Midbrain (tissue), 1 donor: ENCODE data around the gene PTGES3.
"Not testable (repeated sequence)": the region's sequence is repeated elsewhere in the genome, so short reads cannot be mapped to it uniquely, and the experiment has no call there.

Experiments used
- DNase-seq: peaks from one replicate; lab custom pipeline; 2025; lab: John Stamatoyannopoulos, UW

Gene PTGES3, protein sequence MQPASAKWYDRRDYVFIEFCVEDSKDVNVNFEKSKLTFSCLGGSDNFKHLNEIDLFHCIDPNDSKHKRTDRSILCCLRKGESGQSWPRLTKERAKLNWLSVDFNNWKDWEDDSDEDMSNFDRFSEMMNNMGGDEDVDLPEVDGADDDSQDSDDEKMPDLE

DNA sequence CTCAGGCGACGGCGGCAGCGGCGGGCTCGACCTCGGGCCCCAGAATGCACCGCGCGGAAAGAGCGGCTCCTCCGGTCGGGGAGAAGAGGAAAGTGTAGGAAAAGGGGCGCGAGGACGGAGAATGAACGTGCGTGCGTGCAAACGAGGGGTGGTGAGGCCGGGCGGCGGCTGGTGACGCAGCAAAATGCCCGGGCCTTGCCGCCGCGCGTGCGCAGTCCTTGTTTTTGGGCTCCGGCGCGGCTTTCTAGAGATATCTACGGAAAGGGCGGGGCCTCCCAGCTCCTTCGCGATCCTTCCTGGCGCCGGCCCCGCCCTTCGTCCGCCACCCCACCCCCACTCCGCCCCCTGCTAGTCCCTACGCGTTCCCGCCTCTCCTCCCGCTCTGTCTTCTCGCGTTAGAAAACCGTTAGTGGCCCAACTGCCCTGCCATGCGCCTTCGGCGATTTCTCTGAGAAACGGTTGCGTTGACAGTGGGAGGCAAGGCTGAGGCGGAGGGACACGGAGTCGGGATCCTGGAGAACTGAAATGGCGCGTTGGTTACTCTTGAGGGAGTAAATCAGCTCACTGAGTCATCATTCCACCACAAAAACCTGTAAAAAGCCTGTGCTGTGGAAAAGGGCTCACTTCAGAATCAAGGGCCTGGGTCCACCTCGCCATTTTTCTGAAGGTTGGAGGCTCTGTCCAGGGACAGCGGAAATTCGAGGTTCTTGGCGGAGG, at the start of gene PTGES3:
Gene PTGES3 (minus strand): TSS at position 156 of the 717 bp plus-strand sequence. CDS start 285 bp downstream, outside the sequence.
- peak; percentile 94 for DNase-seq

DNA sequence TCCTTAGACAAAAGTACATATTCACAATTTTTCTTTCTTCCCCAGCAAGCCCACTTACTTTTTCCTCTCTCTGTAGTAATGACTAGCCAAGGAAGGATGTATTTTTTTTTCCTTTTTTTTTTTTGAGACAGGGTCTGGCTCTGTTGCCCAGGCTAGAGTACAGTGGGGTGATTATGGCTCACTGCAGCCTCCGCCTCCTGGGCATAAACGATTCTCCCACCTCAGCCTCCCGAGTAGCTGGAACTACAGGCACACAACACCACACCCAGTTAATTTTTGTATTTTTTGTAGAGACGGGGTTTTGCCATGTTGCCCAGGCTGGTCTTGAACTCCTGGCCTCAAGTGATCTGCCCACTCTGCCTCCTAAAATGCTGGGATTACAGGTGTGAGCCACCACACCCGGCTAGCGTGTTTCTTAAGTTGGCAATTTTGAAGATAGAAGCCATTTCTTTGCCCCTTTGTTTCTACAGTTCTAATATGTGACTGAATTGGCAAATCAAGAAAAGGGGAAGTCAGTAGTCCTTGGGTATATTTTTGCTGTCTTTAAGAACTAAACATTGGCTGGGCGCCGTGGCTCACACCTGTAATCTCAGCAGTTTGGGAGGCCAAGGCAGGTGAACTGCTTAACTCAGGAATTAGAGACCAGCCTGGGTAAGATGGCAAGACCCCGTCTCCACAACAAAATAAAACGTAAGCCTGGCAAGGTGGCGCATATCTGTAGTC, 40.2 kb upstream of the PTGES3 start:
- DNase-seq: no peak

DNA sequence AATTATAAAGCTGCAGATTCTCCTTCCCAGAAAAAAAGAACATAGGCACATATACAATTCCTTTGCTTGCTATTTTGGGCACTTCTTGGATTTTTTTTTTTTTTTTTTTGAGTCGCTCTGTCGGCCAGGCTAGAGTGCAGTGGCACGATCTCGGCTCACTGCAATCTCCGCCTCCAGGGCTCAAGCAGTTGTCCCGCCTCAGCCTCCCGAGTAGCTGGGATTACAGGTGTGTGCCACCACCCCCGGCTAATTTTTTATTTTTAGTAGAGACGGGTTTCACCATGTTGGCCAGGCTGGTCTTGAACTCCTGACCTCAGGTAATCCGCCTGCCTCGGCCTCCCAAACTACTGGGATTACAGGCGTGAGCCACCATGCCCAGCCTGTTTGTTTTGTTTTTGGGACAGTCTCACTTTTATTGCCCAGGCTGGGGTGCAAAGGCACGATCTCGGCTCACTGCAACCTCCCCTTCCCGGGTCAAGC, 38.2 kb upstream of the PTGES3 start:
- DNase-seq: not testable (repeated sequence)

DNA sequence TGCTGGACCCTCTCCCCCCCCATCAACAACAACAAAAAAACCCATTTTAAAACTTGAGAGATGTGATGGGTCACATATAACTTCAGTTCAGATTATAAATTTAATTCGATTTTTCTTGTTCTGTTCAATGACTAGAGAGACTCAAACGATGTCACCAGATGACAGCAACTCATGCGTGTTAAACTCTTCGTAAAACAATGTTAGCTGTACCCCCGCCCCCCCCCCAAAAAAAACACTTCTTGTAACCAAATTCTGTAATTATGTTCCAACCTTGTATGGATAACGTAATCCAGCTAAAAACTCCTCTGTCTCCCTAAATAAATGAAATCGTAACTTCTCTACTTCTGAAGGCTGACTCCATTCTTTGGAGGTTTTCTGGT, 37.6 kb upstream of the PTGES3 start:
- no peak for DNase-seq

DNA sequence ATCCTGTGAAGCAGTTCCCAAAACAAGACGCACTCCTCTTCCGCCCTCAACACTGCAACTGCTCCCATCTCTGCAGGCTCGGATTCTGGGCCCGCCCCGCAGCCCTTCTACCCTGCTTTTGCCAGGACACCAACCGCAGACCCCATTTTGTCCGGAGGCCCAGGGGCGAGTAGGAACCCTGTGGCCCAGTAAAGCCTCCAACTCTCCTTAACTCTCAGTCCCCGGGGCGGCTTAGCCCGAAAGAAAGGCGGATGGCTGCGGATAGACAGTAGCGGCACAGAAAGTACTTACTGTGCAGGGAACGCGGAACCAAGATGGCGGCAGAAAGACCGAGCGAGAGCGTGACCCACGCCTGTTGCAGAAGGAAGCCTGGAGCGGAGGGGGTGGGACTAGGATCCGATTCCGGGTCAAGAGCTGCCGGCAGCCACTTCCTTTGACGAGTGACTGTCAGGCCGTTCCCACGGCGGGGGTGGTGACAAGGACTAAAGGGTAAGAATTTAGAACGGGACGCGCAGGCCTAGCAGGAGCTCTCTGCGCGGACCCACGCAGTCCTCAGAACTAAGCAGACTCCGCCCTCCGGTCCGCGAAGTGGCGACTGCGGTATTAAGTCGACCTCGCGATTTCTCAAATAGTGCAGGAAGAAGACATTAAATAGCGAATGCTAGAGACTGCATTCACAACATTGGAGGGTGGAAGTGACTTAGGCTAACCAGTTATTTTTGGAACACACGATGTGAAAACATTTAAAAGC, 37.1 kb upstream of the PTGES3 start, which contains the start of gene NACA:
Gene NACA (minus strand): TSS at position 328 of the 751 bp plus-strand sequence. CDS start 778 bp downstream, outside the sequence.
- DNase-seq: peak; percentile 98

DNA sequence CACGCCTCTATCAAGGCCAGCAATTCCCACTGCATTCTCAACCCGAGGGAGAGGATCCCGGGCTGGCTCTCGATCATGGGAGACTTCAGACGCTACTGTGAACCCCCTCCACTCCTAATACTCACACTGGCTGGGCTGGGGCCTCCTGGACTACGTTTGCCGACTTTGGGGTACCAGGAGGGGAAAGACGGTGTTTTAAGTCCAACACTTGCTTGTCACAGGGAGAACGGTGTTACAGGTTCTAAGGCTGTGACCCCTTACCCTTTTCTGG, 36.6 kb upstream of the PTGES3 start:
- DNase-seq: peak; percentile 46

DNA sequence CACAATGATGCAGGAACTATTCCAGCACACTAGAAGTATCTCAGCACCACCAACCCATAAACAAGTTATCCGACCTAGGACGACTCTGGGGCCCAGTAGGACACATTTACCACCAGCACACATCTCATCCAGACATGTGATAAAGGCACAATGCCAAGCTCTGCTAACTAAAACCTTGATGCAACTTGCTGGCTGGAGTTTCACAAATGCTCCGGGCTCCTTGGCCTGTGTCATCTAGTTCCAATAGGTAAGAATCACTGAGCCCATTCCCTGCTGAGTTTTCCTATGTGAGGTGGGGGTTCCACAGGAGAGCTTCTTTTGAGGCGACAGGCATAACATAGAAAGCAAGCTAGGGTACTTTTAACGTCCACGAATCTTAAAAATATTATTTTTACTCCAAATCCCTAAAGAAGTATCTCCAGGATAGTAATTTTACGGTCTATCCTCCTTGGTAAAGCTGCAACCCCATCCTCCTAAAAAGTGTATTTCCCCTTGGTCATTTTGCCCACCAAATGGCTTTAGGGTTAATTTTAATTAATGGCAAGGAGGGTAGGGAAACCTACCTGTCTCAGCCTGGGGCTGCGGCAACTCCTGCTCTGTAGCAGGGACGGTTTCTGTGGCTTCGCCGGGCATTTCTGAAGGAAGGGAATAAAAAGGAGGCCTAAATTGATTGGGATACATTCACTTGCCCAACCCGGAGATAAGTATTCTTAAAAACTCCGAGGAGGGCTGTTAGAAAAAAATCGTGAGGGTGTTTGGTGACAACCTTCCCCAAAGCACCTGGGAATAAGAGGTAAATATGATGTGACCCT, 36.0 kb upstream of the PTGES3 start:
- peak; percentile 8 for DNase-seq

DNA sequence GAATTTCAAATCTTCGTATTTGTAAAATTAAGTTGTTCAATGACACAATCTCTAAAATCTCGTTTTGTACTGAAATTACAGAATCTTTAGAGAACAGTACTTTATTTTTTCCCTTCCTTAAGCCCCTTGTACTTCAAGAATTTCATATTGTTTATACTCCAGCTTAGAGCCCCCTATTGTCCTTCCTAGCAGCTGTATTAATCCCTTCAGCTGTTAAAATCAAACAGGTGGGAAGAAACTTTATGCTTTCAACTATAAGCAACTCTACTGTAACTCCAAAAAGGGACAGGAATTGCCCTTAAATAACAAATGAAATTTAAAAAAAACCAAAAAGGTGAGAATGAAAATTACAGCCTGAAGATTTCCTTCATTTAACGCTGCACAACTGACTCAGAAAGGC, 35.3 kb upstream of the PTGES3 start:
- DNase-seq: no peak

DNA sequence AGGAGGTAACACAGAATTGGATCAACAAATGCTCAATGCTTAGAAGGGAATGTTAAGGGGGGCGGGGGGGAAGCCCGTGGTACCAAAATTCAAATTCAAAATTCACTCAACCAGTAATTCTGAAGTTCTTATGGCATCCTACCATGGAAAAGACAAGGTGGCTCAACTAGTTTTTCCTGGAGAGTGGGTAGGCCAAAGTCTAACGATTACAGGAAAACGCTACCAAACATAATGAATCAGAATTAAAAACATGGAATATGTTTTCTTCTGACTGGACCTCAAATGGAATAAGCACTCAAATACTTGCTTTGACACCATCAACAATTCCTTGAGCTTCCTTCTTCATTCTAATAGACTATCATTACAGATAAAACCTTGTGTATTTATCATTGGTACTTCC, 34.7 kb upstream of the PTGES3 start:
- DNase-seq: no peak

DNA sequence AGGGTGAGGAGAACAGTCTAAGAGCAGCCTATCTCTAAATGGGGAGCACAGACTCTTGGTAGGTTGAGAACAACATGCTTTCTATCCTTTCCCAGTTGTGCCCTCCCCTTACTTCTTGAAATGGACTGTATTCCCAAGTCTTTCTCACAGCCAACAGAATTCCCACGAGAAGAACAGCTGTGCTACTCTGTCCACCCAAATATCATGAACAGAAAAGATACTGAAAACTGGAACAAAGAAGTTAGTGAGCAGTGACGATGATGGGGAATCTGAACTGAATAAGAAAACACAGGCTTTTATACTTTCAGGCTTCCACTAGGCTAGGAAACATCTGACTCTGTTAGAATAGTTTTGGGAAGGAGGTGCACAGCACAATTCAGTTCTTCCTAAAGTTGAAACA, 33.6 kb upstream of the PTGES3 start:
- DNase-seq: peak; percentile 1

DNA sequence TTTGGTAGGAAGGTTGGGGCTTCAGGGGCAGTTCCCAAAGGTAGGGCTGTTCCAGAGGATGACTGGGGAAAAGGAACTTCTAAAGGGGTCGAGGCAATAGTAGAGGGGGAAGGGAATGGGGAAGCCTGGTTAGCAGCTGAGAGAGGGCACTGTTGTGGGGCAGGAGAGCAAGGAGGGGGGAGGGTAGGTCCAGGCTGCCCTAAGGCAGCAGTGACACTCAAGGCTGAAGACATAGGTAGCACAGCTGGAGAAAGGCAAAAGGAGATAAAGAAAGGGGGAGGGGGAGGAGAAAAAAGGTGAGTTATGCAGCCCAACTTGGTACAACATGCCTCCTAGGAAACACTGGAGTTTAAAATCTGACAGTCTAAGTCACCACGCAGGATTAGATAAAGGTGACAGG, 33.1 kb upstream of the PTGES3 start:
- DNase-seq: no peak

DNA sequence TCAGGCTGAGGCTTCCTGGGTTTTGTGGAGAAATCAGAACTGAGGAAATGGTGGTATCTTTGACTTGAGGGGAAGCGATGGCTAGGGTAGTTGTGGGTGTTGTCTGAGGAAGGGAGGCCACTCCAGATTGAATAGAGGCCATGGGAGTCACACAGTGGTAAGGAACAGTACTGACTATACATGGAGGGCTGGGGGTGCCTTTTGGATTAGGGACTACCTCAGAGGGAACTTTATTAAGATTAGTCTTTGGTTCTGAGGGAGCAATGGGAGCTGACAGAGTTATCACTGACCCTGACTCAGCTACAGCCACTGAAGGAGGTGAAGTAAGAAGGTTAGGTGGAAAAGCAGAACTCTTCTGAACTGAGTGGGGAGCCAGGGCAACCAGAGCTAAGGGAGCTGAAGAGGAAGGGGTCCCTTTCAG, 32.7 kb upstream of the PTGES3 start:
- DNase-seq: no peak

DNA sequence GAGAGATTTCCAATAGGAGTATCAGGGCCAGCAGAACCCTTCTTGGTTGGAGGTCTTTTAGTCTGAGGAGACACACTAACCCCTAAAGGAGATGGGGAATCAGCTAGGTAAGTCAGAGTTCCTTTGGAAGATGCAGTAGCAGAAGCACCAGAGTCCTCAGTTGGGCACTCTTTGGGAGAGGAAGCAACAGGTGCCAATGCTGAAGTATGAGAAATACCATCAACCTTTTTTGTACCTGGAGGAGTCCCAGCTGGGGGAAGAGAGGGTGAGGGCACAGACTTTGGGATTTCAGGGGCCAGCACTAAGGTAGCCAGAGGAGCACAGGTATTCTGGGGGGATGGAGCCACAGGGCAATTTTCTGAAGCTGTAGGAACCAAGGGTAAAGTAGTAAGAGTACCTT, 31.0 kb upstream of the PTGES3 start:
- DNase-seq: no peak

DNA sequence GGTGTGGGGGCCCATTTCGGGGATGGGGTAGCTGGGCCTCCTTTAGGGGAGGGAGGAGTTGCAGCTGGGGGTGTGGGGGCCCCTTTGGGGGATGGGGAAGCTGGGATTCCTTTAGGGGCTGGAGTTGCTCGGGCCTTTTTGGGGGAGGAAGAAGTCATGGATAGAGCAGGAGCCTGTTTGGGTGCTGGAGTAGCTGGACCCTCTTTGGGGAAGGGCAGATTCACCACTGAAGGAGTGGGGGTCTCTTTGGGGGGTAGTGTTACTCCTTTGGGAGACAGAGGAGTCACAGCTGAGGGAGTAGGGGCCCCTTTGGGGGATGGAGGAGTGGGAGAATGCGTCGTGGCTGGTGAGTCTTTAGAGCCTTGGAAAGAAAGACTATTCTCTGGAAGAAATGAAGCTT, 30.6 kb upstream of the PTGES3 start:
- no peak for DNase-seq

DNA sequence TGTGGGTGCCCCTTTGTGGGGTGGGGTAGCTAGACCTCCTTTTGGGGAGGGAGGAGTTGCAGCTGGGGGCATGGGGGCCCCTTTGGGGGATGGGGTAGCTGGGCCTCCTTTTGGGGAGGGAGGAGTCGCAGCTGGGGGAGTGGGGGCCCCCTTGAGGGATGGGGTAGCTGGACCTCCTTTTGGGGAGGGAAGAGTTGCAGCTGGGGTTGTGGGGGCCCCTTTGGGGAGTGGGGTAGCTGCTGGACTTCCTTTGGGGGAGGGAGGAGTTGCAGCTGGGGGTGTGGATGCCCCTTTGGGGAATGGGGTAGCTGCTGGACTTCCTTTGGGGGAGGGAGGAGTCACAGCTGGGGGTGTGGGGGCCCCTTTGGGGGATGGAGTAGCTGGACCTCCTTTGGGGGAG, 30.1 kb upstream of the PTGES3 start:
- DNase-seq: no peak

DNA sequence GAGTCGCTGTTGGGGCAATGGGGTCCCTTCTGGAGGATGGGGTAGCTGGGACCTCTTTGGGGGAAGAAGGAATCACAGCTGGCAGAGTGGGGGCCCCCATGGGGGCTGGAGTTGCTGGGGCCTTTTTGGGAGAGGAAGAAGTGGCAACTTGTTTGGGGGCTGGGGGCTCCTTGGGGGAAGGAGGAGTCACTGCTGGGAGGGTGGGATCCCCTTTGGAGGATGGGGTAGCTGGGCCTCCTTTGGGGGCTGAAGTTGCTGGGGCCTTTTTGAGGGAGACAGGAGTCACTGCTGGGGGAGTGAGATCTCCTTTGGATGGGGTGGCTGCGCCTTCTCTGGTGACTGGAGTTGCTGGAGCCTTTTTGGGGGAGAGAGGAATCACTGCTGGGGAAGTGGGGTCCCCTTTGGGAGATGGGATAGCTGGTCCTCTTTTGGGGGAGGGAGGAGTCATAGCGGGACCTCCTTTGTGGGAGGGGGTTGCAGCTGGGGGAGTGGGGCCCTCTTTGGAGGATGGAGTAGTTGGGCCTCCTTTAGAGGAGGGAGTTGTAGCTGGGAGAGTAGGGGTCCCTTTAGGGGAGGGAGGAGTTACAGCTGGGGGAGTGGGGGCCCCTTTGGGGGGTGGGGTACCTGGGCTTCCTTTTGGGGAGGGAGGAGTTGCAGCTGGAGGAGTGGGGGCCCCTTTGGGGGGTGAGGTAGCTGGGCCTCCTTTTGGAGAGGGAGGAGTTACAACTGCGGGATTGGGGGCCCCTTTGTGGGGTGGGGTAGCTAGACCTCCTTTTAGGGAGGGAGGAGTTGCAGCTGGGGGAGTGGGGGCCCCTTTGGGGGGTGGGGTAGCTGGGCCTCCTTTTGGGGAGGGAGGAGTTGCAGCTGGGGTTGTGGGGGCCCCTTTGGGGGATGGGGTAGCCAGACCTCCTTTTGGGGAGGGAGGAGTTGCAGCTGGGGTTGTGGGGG, 29.1 kb upstream of the PTGES3 start:
- DNase-seq: no peak

DNA sequence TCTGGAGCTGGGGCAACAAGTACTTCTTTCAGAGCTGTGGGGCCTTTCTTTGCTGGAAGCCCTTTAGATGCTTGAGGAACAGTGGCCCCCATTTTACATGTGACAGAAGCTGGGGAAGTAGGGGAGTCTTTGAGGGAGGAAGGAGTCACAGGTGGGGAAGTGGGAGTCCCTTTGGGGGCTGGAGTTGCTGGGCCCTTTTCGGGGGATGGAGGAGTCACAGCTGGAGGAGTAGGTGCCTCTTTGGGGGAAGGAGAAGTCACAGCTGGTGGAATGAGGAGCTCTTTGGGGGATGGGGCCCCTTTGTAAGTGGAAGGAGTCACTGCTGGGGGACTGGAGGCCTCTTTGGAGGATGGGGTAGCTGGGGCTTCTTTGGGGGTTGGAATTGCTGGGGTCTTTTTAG, 28.4 kb upstream of the PTGES3 start:
- no peak for DNase-seq

DNA sequence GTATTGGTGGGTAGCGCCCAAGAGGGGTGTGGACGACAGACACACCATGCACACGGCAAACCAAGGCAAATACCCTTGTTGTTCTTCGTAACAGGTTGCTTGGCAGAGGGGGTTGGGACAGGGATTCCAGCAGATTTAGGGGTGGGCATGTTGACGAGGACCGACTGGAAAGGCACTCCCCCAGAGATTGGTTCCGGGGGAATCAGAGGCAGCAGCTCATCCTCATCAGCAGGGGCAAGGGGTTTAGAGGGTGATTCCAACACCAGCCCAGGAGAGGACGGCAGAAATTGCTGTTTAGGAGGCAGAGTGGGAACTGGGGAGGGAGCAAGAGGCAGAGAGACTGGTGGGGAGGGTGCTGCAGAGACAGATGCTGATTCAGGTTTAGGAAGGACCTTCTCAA, 27.7 kb upstream of the PTGES3 start:
- DNase-seq: no peak

DNA sequence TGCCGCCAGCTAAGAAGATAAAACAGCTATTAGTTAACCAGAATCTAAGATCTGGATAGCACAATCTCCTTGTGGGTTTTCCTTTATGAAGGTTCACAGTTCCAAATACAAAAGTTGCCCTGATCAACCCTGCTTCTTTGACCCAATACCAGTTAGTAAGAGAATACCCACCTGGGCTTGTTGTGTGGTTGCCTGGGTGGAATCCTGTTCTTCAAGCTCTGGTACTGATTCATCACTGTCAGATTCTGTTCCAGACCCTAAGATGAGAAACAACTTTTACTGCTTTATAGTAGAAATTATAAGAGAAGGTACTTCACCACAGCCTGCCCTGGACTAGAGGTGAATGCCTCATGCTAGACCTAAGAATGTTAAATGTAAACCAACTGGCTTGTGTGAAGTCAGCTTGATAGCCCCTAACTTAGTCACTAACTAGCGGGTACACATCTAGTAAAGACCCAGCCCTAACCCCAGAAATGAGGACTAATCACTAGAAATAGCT, 26.4 kb upstream of the PTGES3 start:
- DNase-seq: no peak

DNA sequence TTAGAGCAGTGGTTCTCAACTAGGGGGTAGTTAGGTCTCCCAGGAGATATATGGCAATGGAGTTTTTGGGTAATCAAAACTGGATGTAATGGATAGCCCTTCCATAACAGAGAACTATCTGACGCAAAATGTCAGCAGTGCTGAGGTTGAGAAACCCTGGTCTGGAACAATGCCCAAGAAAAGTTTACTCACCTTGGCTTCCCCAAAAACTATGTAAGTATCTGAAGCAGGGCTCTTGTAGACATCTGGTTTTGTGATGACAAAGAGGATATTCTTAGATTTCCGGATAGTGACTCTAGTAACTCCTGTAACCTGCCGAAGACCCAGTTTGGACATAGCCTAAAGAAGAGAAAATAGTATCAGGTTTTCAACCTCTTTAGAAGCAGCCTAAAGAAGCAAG, 25.3 kb upstream of the PTGES3 start:
- DNase-seq: no peak
